ENCODE results near the gene PRKN. TPM values are rescaled to one million over a fixed set of nuclear protein-coding genes. Genes with fewer than 3 reads are reported as not detected.

PRKN gene
- total RNA-seq, 1 experiment from 2014 or later, result 0.34 TPM

- Histone ChIP-seq H3K4me3 (ENCODE audit: low read depth, low read length) (no peak overlapping the region), H3K4me1 (peaks cover 50% of the 10 kb centered on the region), H3K36me3 (ENCODE audit: control insufficient read depth, insufficient read depth, low read length) (no peaks in the 10 kb centered on the region), H3K27me3 (replicated peaks; ENCODE audit: control insufficient read depth, insufficient read depth, low read length) (no peaks in the 10 kb centered on the region), H3K9me3 (no peaks in the 10 kb centered on the region)
- Mint-ChIP-seq H3K4me3 (ENCODE audit: unreplicated experiment) (no peak overlapping the region), H3K27ac (ENCODE audit: unreplicated experiment) (no peak overlapping the region), H3K36me3 (ENCODE audit: insufficient read depth, unreplicated experiment) (no peaks in the 10 kb centered on the region), H3K27me3 (ENCODE audit: insufficient read depth, unreplicated experiment) (no peaks in the 10 kb centered on the region), H3K4me1 (ENCODE audit: low read depth, unreplicated experiment) (peaks cover 34% of the 10 kb centered on the region), H3K9me3 (ENCODE audit: unreplicated experiment) (peaks cover 23% of the 10 kb centered on the region)
- DNase-seq, result no peak
- POLR2A ChIA-PET, result no interaction called here
- intact Hi-C loops (cut with micrococcal nuclease; ENCODE audit: unreplicated experiment), result loop anchor here (5.0 kb wide), 1 partner anchor 54 kb away; no protein-coding TSS in a partner anchor
- BruUV-seq (replicated peaks), result no TSS peak
- CTCF ChIA-PET, result no interaction called here
- no peak for TF ChIP-seq CTCF (IDR thresholded peaks at IDR 0.05; ENCODE audit: insufficient read depth in 1 of 2, low read depth in 1 of 2, low read length in 1 of 2, severe bottlenecking in 1 of 2, unreplicated experiment in 1 of 2)
Measured at GRCh38 chr6:161341638-161342037, 1385.9 kb downstream of the PRKN start.

GRCh38 chr6:161338015-161338414 lies 1389.6 kb downstream of the PRKN start:
- TF ChIP-seq CTCF (IDR thresholded peaks at IDR 0.05; ENCODE audit: insufficient read depth in 1 of 2, low read depth in 1 of 2, low read length in 1 of 2, severe bottlenecking in 1 of 2, unreplicated experiment in 1 of 2), result no peak
- DNase-seq, result no peak
- Mint-ChIP-seq H3K4me1 (ENCODE audit: low read depth, unreplicated experiment) (peaks cover 14% of the 10 kb centered on the region), H3K36me3 (ENCODE audit: insufficient read depth, unreplicated experiment) (no peaks in the 10 kb centered on the region), H3K27me3 (ENCODE audit: insufficient read depth, unreplicated experiment) (no peaks in the 10 kb centered on the region), H3K4me3 (ENCODE audit: unreplicated experiment) (no peak overlapping the region), H3K27ac (ENCODE audit: unreplicated experiment) (no peak overlapping the region), H3K9me3 (ENCODE audit: unreplicated experiment) (peaks cover 22% of the 10 kb centered on the region)
- H3K27me3 ChIP-seq (replicated peaks; ENCODE audit: control insufficient read depth, insufficient read depth, low read length), result no peaks in the 10 kb centered on the region
- H3K36me3 ChIP-seq (ENCODE audit: control insufficient read depth, insufficient read depth, low read length), result no peaks in the 10 kb centered on the region
- H3K4me3 ChIP-seq (ENCODE audit: low read depth, low read length), result no peak overlapping the region
- ChIA-PET POLR2A (no interaction called here), CTCF (no interaction called here)
- intact Hi-C loops (cut with micrococcal nuclease; ENCODE audit: unreplicated experiment), result no loop called here
- H3K4me1 ChIP-seq, result peaks cover 19% of the 10 kb centered on the region
- BruUV-seq (replicated peaks), result no TSS peak
- H3K9me3 ChIP-seq, result no peaks in the 10 kb centered on the region

GRCh38 chr6:161336479-161336878 lies 1391.1 kb downstream of the PRKN start:
- no peak for TF ChIP-seq CTCF (IDR thresholded peaks at IDR 0.05; ENCODE audit: insufficient read depth in 1 of 2, low read depth in 1 of 2, low read length in 1 of 2, severe bottlenecking in 1 of 2, unreplicated experiment in 1 of 2)
- Mint-ChIP-seq H3K4me1 (ENCODE audit: low read depth, unreplicated experiment) (peaks cover 1% of the 10 kb centered on the region), H3K27me3 (ENCODE audit: insufficient read depth, unreplicated experiment) (no peaks in the 10 kb centered on the region), H3K9me3 (ENCODE audit: unreplicated experiment) (peaks cover 11% of the 10 kb centered on the region), H3K27ac (ENCODE audit: unreplicated experiment) (no peak overlapping the region), H3K4me3 (ENCODE audit: unreplicated experiment) (no peak overlapping the region), H3K36me3 (ENCODE audit: insufficient read depth, unreplicated experiment) (no peaks in the 10 kb centered on the region)
- intact Hi-C loops (cut with micrococcal nuclease; ENCODE audit: unreplicated experiment), result no loop called here
- Histone ChIP-seq H3K36me3 (ENCODE audit: control insufficient read depth, insufficient read depth, low read length) (no peaks in the 10 kb centered on the region), H3K27me3 (replicated peaks; ENCODE audit: control insufficient read depth, insufficient read depth, low read length) (no peaks in the 10 kb centered on the region), H3K4me1 (peaks cover 4% of the 10 kb centered on the region; the same call in 1 of the 2 replicates), H3K9me3 (no peaks in the 10 kb centered on the region), H3K4me3 (ENCODE audit: low read depth, low read length) (no peak overlapping the region)
- ChIA-PET POLR2A (no interaction called here), CTCF (no interaction called here)
- BruUV-seq (replicated peaks), result no TSS peak
- DNase-seq, result no peak
